ENCODE measurements around the gene CABYR.
"Not testable (repeated sequence)": the region's sequence is repeated elsewhere in the genome, so short reads cannot be mapped to it uniquely, and the experiment has no call there.

CABYR gene

GRCh38 chr18:24130494-24130893 lies 8.4 kb upstream of the CABYR start:
- H3K27ac ChIP-seq = no peak overlapping the region
- TF ChIP-seq CTCF (conservative IDR thresholded peaks at IDR 0.05) = no peak

- TF ChIP-seq ZFX (IDR thresholded peaks at IDR 0.05) (no peak), CTCF (conservative IDR thresholded peaks at IDR 0.05) (no peak)
- H3K27ac ChIP-seq = no peak overlapping the region
Measured at GRCh38 chr18:24136967-24137373, 1.9 kb upstream of the CABYR start.

GRCh38 chr18:24138409-24138788 lies 463 bp upstream of the CABYR start:
- H3K27ac ChIP-seq = no peak overlapping the region
- TF ChIP-seq ZFX (IDR thresholded peaks at IDR 0.05) (no peak), CTCF (conservative IDR thresholded peaks at IDR 0.05) (no peak)

- TF ChIP-seq ZFX (IDR thresholded peaks at IDR 0.05) (no peak), CTCF (conservative IDR thresholded peaks at IDR 0.05) (no peak)
- no peak overlapping the region for H3K27ac ChIP-seq
Measured at GRCh38 chr18:24140697-24141096, 1.8 kb downstream of the CABYR start.

GRCh38 chr18:24142376-24142775 lies 3.5 kb downstream of the CABYR start:
- H3K27ac ChIP-seq = no peak overlapping the region
- TF ChIP-seq CTCF (conservative IDR thresholded peaks at IDR 0.05) = no peak
- no peak for TF ChIP-seq ZFX (IDR thresholded peaks at IDR 0.05)

GRCh38 chr18:24149591-24149990 lies 10.7 kb downstream of the CABYR start:
- H3K27ac ChIP-seq = not testable (repeated sequence)

- no peak overlapping the region for H3K27ac ChIP-seq
- TF ChIP-seq ZFX (IDR thresholded peaks at IDR 0.05) (no peak), CTCF (conservative IDR thresholded peaks at IDR 0.05) (no peak)
Measured at GRCh38 chr18:24153397-24153796, 14.5 kb downstream of the CABYR start.

GRCh38 chr18:24157855-24158254 lies 19.0 kb downstream of the CABYR start:
- no peak for TF ChIP-seq ZFX (IDR thresholded peaks at IDR 0.05)
- TF ChIP-seq CTCF (conservative IDR thresholded peaks at IDR 0.05) = no peak
- no peak overlapping the region for H3K27ac ChIP-seq
